Gastroesophageal sphincter (tissue), 4 donors: ENCODE results near the gene ASAP2. TPM values are rescaled to one million over a fixed set of nuclear protein-coding genes. Genes with fewer than 3 reads are reported as not detected.

Experiments used
- ATAC-seq: fragments of 150-250 bp; one replicate; pipeline ENCODE4 v1.9.1; 2016; ENCODE audit warnings: mild to moderate bottlenecking, moderate library complexity
- H3K27ac ChIP-seq, 4 donors: fragments of 200-600 bp; sonication (generic) in 3 of 4; 1 replicate in 3 of 4; 2 replicates in 1 of 4; pipeline ENCODE4 v1.5.1; 2016 to 2019
- H3K27me3 ChIP-seq: fragments of 200-600 bp; sonication (generic); one replicate; pipeline ENCODE4 v1.5.1; 2019
- H3K36me3 ChIP-seq, 2 donors: fragments of 200-600 bp; sonication (generic); one replicate each; pipeline ENCODE4 v1.5.1; 2019; ENCODE audit warnings: control low read depth in 1 of 2
- H3K4me1 ChIP-seq, 3 donors: fragments of 200-600 bp; sonication (generic); 1 replicate in 2 of 3; 2 replicates in 1 of 3; pipeline ENCODE4 v1.5.1; 2016 to 2019; ENCODE audit warnings: control low read depth in 2 of 3
- H3K4me3 ChIP-seq, 2 donors: fragments of 200-600 bp; sonication (generic); one replicate each; pipeline ENCODE4 v1.5.1; 2019; ENCODE audit warnings: mild to moderate bottlenecking in 1 of 2, moderate library complexity in 1 of 2
- H3K9me3 ChIP-seq, 3 donors: fragments of 200-600 bp; sonication (generic); one replicate each; pipeline ENCODE4 v1.5.1; 2017 to 2019; ENCODE audit warnings: control low read depth in 2 of 3
- EP300 ChIP-seq: sonication (generic); formaldehyde crosslinking; IDR thresholded peaks from one replicate; pipeline ENCODE4 v1.6.1; 2017; ENCODE audit warnings: antibody characterized with exemption, mild to moderate bottlenecking
- POLR2A ChIP-seq, 2 donors: fragments of 450-650 bp; IDR thresholded peaks; one replicate each; pipeline ENCODE4 v1.6.1; 2017; ENCODE audit warnings: antibody characterized with exemption in 2 of 2, mild to moderate bottlenecking in 2 of 2, moderate library complexity in 1 of 2
- POLR2AphosphoS5 ChIP-seq: sonication (generic); formaldehyde crosslinking; IDR thresholded peaks from one replicate; pipeline ENCODE4 v1.6.1; 2017; ENCODE audit warnings: antibody characterized with exemption
- WGBS, 2 donors: methylation state at CpG; one replicate each; pipeline ENCODE4 v1.1.5; 2018; ENCODE audit warnings: low coverage in 1 of 2; 5-methylcytosine and 5-hydroxymethylcytosine counted together
- total RNA-seq, 4 donors: library from RNA; depleted of rRNA; stranded (reverse); fragments of >200 nt; gene quantifications; one replicate each; pipeline ENCODE4 v1.1.0, GENCODE V29; 2016
- TF ChIP-seq, protein P1 (sequence below), 4 experiments: fragments of 200-600 bp in 2 of 4; fragments of 450-650 bp in 2 of 4; sonication (generic) in 1 of 4; IDR thresholded peaks; one replicate each; pipeline ENCODE4 v1.5.1; 2017 to 2019; ENCODE audit warnings: antibody characterized with exemption in 4 of 4, mild to moderate bottlenecking in 2 of 4, moderate library complexity in 2 of 4

ASAP2 gene
- total RNA-seq, 4 donors from 2014 or later = 18.3 to 31.4 (median 26.2) TPM

DNA sequence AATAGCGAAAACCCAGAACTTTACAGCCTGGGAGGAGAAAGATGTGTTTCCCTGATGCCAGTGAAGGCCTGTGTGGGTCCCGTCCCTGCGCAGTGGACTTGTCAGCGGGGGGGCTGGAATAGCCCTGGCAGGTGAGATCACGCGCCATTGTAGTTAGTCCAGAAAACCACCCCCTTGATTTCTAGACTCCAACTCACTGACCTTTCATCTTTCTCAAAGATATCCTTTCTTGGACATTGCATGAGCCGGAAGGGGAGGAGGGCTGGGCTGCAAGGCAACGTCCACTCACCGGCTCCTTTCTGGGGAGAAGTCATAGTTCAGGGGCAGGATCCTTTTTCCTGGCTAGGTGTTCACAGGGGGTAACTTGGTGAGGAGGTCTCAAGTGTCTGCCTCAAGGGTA is 22.3 kb upstream of the ASAP2 start:
- H3K9me3 ChIP-seq = no peaks in the 10 kb centered on the region
- no peak overlapping the region for H3K4me3 ChIP-seq
- TF ChIP-seq POLR2AphosphoS5 (no peak), EP300 (no peak), POLR2A (IDR thresholded peaks at IDR 0.05) (no peak)
- TF ChIP-seq, protein P1, sequence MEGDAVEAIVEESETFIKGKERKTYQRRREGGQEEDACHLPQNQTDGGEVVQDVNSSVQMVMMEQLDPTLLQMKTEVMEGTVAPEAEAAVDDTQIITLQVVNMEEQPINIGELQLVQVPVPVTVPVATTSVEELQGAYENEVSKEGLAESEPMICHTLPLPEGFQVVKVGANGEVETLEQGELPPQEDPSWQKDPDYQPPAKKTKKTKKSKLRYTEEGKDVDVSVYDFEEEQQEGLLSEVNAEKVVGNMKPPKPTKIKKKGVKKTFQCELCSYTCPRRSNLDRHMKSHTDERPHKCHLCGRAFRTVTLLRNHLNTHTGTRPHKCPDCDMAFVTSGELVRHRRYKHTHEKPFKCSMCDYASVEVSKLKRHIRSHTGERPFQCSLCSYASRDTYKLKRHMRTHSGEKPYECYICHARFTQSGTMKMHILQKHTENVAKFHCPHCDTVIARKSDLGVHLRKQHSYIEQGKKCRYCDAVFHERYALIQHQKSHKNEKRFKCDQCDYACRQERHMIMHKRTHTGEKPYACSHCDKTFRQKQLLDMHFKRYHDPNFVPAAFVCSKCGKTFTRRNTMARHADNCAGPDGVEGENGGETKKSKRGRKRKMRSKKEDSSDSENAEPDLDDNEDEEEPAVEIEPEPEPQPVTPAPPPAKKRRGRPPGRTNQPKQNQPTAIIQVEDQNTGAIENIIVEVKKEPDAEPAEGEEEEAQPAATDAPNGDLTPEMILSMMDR (IDR thresholded peaks at IDR 0.05) = no peak
- no peak for ATAC-seq
- H3K36me3 ChIP-seq = no peaks in the 10 kb centered on the region
- peak overlapping the region in 1 of 4 donors; percentile 6 for H3K27ac ChIP-seq
- WGBS, 2 donors = 79 to 87% methylated on average over 3 to 7 of the region's 9 CpGs
- H3K4me1 ChIP-seq = peaks cover 0 to 21% (median 13%) of the 10 kb centered on the region in 3 donors
- H3K27me3 ChIP-seq = no peaks in the 10 kb centered on the region

DNA sequence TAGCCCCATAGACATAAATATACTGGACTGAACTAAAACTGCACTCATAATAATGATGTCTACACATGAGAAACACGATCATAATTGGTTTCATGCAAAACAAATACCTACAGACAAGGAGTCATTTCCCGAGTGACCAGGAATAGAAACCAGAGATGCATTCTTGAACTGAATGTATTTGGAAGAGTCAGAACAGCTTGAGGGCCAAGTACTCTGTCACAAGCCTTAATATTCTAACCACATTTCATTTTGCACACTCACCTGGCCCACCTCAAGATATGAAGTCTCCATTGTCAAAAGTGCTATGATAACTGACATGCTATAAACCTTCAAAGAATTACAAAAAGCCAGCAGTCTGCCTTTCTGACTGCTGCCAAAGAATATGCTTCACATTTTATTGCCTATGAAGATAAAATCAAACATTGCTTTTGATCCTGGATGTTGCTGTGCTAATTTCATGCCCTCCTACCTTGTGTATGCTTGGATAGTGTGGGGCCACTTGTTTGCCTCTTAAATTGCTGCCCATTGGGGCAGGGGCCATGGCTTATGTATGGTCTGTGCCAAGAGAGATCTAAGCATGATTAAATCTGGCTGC is 18.9 kb upstream of the ASAP2 start:
- ATAC-seq = no peak
- WGBS, 2 donors = 19 to 24% methylated on average over 2 of the region's 2 CpGs
- no peaks in the 10 kb centered on the region for H3K27me3 ChIP-seq
- H3K9me3 ChIP-seq = no peaks in the 10 kb centered on the region
- peak overlapping the region in 3 of 4 donors; percentile 5 to 59 (median 21) for H3K27ac ChIP-seq
- H3K4me1 ChIP-seq = peaks cover 0 to 33% (median 11%) of the 10 kb centered on the region in 3 donors
- no peaks in the 10 kb centered on the region for H3K36me3 ChIP-seq
- TF ChIP-seq POLR2AphosphoS5 (peak; percentile 44), POLR2A (IDR thresholded peaks at IDR 0.05) (no peak)
- H3K4me3 ChIP-seq = no peak overlapping the region

DNA sequence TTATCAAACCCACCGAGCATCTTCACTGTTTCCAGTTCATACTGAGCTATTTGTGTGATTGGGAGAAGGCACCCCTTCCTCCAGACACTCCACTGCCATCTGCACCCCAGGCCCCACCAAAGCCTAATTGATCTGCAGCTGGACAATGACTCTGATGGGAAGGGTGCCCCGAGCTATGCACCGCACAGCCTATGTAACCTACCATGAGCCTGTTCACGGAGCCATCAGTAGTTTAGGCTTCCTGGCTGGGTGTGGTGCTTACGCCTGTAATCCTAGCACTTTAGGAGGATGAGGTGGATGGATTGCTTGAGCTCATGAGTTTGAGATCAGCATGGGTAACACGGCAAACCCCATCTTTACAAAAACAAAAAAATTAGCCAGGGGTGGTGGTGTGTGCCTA is 17.8 kb upstream of the ASAP2 start:
- ATAC-seq = no peak
- Histone ChIP-seq H3K27ac (peak overlapping the region in 2 of 4 donors; percentile 79 to 82), H3K27me3 (no peaks in the 10 kb centered on the region), H3K36me3 (no peaks in the 10 kb centered on the region), H3K4me3 (no peak overlapping the region), H3K9me3 (no peaks in the 10 kb centered on the region), H3K4me1 (peaks cover 0 to 43% (median 11%) of the 10 kb centered on the region in 3 donors)
- 50 to 83% methylated on average over 1 to 3 of the region's 6 CpGs for WGBS, 2 donors
- no peak for TF ChIP-seq POLR2A (IDR thresholded peaks at IDR 0.05)
- TF ChIP-seq EP300 = no peak
- TF ChIP-seq POLR2AphosphoS5 = no peak
- TF ChIP-seq, protein P1 (IDR thresholded peaks at IDR 0.05) = no peak

DNA sequence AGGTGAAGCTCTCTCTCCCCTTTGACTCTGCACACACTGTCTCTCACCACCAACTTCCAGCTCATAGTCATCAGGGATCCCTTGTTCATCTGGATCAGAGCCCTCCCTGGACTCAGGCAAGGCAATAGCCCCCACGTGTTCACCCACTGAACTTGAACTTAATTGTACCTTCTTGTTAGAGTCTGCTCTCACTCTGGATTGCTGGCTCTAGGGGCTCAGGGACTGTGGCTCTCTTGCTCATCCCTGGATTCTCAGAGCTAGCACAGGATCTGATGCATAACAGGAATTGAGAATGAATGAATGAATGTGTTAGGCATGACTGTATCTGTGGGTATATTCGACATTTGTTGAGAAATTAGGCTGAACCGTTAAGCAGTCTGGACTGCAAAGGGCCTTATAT is 16.7 kb upstream of the ASAP2 start:
- no peak for ATAC-seq
- 70 to 90% methylated on average over 2 of the region's 3 CpGs for WGBS, 2 donors
- no peaks in the 10 kb centered on the region for H3K36me3 ChIP-seq
- TF ChIP-seq POLR2A (IDR thresholded peaks at IDR 0.05) = no peak
- TF ChIP-seq, protein P1 (IDR thresholded peaks at IDR 0.05) = no peak
- TF ChIP-seq POLR2AphosphoS5 = no peak
- TF ChIP-seq EP300 = no peak
- H3K4me3 ChIP-seq = no peak overlapping the region
- no peaks in the 10 kb centered on the region for H3K9me3 ChIP-seq
- H3K4me1 ChIP-seq = peaks cover 0 to 48% (median 11%) of the 10 kb centered on the region in 3 donors
- peak overlapping the region in 3 of 4 donors; percentile 72 to 82 (median 79) for H3K27ac ChIP-seq
- H3K27me3 ChIP-seq = no peaks in the 10 kb centered on the region

DNA sequence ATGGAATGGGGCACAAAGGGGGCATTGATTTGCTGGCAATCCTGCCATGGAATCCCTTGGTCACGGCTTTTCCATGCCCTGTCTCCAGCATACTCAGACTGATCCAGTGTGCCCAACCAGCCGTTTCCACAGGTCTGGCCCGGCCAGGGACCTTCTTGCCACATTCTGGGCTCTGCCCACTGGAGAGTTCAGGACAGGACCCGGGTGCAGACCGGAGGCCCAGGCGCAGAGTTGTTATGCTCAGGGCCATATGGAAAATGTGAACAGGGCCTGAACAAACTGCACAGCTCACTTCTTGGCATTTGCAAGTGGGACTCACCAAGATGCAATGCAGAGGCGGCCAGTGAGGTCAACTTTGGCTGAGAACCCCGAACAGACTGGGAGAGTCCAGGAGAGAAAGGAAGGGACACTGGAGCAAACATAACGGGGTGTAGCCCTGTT is 15.6 kb upstream of the ASAP2 start:
- no peak for TF ChIP-seq EP300
- peak; percentile 93 for TF ChIP-seq POLR2AphosphoS5
- Histone ChIP-seq H3K36me3 (no peaks in the 10 kb centered on the region), H3K27ac (peak overlapping the region; percentile 48 to 82 (median 76)), H3K4me1 (peaks cover 0 to 48% (median 11%) of the 10 kb centered on the region in 3 donors), H3K9me3 (no peaks in the 10 kb centered on the region), H3K27me3 (no peaks in the 10 kb centered on the region), H3K4me3 (no peak overlapping the region)
- WGBS, 2 donors = no CpG with 5 or more reads among the region's 9 CpGs
- peak; percentile 90 for ATAC-seq

DNA sequence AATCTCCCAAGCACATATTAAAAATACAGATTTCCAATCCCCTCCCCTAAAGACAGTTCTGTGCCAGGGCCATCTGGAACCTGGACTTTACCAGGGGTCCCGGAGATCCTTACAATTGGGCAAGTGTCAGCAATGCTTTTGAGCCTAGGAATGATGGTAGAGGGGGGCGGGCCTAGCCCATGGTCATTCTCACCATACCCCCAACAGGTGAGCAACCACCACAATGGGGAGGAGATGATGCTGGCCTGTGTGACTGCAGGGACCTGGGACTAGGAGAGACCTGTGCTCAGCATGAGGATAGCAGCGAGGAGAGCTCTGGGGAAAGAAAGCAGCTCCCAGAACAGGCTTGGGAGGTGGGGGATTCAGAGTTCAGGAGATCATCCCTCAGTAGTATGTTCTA is 13.9 kb upstream of the ASAP2 start:
- no peaks in the 10 kb centered on the region for H3K27me3 ChIP-seq
- no peaks in the 10 kb centered on the region for H3K9me3 ChIP-seq
- no peak for ATAC-seq
- H3K36me3 ChIP-seq = no peaks in the 10 kb centered on the region
- peak overlapping the region in 3 of 4 donors; percentile 72 to 82 (median 79) for H3K27ac ChIP-seq
- peaks cover 0 to 43% (median 11%) of the 10 kb centered on the region in 3 donors for H3K4me1 ChIP-seq
- 94 to 100% methylated on average over 1 to 2 of the region's 3 CpGs for WGBS, 2 donors
- no peak overlapping the region for H3K4me3 ChIP-seq
- TF ChIP-seq EP300 = no peak
- no peak for TF ChIP-seq POLR2AphosphoS5
- no peak for TF ChIP-seq POLR2A (IDR thresholded peaks at IDR 0.05)
- TF ChIP-seq, protein P1 (IDR thresholded peaks at IDR 0.05) = no peak
